Activated CD4-positive, alpha-beta T cell treated with anti-CD3 and anti-CD28 coated beads, Interleukin-2, Interleukin-6, amounts not matched to agents 100 ng/mL and 50 ng/mL, durations not matched to agents 16 hours and 8 hours (primary cell): ENCODE results near the gene WASF3.
A peak's percentile ranks its signal among the peaks of the same experiment; 100 is the strongest.

ENCODE experiments used
- DNase-seq: peaks from one replicate; pipeline ENCODE4 v3.0.0-alpha.2; 2020

Gene WASF3

DNA sequence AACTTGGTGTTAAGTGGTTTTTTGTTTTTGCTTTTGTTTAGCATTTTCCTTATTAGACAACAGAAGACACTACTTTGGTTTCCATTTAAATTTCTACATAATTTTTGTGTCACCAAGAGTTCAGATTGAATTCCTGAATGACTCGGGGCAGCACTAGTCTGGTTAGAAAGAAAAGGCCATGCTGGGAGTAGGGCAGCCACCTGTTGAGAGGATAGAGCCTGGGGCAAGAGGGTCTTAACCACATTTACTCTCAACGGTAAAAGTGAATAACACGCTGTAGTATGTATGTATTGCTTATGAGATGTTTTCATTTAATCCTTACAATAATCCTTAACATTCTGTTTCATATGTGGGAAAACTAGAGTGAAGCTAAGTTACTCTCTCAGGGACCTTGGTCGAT, 131.5 kb downstream of the WASF3 start:
- no peak for DNase-seq

DNA sequence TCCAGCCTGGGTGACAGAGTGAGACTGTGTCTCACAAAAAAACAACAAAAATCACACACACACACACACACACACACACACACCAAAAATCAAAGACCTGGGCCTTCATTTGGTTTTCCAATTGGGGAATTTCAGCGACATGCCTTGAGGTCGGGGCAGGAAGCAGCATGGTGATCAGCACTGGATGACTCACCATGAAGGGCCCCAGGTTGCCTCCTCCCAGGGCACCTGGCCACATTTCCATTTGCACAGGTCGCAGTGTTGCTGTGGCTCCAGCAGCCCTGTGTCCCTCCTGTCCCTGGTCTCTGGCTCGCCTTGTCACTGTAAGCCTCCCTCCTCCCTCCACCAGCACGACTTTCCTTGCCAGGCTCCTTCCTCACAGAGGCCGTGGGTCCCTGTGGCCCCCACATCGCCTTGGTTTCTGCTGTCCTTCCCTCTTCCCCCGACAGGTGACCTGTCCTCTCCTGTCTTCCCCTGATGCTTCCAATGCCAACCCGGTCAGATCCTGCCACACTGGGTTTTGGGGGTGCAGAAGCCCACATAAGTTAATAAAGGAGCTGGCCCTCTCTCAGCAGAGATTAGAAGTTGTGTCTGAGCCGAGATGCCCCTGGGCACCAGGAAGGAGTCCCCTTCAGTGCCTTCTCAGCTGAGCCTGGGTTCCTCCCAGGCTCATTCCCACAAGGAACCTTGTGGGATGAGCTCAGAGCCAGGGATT, 136.4 kb downstream of the WASF3 start:
- DNase-seq, result no peak

DNA sequence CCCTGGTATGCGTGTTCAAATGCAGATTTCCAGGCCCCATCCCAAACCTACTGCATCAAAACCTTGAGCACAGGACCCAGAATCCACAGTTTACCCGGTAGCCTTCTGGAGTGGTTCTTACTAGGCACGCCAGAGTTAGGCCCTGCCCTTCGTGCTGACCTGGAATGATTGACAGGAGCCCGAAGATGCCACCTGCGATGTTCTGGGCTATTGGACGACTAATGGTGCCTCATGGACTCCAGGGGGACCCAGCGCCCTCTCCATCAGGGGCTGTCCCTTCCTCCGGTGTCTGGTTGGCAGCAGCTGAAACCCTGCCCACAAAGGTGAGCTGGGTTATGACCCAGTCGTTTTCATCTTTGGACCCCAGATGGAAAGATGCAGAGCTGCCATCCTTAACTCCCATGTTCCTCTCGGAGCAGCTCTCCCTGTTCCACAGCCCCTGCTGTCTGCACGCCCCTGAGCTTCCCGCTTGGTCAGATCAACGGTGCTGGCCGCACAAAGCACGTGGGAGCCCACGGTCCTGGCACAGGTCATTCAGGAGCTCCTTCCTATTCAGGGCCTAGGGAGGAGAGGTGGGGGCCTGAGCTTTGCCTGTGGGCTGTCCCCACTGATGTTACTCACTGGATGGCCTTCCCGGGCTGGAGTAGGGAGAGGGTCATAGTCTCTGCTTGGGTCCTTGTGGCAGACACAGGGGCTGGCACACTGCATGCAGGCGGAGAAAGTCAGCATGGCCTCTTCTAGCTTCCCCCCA, 137.3 kb downstream of the WASF3 start:
- DNase-seq, result no peak

DNA sequence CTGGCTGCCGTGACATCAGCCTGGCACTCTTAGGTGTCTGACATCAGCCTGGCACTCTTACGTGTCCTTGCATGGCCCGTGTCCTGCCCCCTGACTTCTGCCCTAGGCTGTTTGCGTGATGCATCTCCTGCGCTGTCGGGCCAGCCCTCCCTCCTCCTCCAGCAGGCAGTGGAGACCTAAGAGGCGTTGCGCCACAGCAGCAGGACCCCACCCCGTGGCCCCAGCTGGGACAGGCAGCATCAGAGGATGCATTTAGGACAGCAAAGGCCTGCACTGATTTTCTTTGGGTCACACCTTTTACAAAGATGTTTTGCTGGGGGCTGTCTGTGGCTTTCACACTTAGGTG, 137.8 kb downstream of the WASF3 start:
- no peak for DNase-seq

DNA sequence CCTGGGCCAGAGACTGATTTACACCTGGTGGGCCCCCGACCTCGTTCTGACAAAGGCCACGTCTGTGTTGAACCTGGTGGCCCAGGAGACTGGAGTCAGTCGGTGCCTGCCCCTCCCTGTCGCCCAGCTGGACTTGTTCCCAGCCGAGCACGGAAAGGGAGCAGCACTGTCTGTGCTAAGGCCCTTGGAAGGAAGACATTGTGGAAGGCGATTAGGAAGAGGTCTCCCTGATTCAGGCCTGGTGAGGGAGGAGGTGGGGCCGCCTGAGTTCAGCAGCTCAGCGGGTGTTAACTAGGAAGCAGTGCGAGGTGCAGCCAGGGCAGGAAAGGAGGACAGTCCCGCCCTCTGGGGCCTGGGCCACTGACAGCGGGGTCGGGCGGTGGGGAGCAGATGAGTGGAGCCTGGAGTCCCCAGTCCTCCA, 138.4 kb downstream of the WASF3 start:
- no peak for DNase-seq

DNA sequence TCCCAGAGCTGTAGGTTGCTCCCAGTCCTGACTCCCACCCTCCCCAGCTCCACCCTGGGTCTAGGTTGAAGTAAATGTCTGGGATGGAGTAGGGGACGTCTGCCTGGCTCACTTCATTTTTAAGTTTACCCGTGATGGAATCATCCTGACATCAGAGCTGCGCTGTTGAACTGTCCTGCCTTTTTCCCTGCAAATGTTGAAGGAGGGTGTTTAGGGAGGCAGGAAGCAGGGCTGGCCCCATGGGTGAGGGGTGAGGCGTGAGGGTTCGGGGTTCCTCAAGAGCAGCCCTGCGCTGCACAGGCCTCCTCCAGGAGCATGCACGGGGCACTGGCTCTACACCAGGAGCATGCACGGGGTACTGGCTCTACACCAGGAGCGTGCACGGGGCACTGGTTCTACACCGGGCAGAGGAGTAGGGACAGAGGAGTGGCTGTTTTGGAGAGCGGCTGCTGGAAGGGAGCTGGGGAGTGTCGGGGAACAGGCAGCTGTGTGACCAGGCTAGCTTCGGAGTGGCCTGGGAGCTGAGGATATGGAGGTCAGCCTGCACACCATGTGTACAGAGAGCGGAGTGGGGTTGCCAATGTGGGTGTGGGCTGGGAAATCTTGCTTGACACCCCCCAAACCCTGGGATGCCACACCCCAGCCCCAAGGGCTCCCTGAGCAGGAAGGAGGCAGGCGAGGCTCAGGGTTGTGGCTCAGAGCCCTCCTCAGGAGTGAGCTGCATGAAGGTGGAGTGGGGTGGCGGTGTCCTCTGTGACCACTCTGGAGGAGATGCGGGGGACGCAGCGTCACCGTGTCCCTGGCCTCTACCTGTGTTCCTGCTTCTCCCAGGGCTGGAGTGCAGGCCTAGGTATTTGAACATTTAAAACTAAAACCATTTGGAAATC, 139.8 kb downstream of the WASF3 start:
- no peak for DNase-seq

DNA sequence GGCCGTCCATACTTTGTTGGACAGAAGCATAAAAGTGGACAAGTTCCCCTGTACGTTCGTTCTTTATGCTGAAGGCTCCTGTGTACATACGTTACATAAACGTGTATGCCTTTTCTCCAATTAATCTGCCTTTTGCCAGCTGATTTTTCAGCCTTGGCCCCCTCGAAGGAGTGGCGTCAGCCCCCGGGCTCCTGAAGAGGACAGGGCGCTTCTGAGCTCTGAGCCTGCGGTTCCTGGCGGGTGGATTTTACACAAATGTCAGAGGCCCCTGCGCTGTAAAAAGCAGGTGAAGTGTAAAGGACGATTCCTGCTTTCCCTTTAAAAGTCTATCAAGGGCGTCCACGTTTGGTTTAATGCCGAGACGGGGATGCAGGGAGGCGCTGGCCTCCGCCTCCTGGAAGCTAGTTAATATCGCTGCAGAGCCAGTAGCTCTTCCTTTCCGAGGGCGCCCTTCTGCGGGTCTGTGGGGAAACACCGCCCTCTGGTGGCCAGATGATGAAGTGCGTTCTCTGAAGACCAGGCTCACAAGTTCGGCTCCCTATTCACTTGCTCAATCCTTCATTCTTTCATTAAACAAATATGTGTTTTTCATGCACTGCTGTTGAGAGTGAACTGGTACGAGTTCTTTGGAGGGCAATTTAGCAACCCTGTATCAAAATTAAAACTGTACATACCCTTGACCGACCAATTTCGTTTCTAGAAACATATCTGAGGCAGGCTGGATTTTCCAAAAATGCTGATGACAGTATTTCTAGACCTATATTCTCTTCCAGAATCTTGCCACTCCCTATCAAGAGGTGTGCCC, 141.1 kb downstream of the WASF3 start:
- DNase-seq, result peak; percentile 83

DNA sequence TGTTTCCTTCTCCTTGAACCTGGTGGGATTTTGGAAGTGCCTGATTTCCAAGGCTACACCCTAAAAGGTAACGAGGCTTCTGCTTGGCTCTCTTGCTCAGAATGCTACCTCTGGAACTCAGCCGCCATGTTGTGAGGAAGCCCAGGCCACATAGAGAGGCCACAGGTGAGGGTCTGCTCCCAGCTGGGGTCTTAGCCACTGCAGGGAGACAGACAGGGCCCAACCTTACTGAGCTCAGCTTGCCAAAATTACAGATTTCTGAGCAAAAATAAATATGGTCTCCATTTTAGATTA, 141.7 kb downstream of the WASF3 start:
- DNase-seq, result no peak

DNA sequence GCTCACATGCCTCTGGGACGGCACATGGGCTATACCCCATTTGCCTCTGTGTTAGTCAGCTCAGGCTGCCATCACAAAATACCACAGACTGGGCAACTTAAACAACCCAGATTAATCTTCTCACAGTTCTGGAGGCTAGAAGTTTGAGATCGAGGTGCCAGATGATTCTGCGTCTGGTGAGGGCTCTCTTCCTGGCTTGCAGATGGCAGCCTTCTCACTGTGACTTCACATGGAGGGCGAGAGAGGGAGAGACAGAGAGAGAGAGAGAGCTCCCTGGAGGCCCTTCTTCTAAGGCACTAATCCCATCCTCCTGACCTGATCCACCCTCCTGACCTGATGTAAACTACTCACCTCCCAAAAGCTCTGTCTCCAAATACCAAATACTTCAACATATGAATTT, 148.1 kb downstream of the WASF3 start:
- DNase-seq, result no peak

DNA sequence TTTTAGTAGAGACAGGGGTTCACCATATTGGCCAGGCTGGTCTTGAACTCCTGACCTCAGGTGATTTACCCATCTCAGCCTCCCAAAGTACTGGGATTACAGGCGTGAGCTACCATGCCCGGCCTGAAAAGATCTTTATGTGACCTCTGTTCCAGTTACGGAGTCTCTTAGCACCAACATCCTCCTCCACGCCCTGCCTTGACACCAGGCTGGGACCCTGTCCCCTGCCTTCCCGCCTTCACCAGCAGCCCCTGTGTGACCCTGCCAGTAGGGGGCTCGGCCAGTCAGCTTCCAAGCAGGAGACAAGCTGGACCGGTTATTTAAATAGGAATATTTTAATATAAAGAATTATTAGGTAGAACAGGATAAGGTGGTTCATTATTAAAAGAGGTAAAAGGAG, 148.9 kb downstream of the WASF3 start:
- no peak for DNase-seq

DNA sequence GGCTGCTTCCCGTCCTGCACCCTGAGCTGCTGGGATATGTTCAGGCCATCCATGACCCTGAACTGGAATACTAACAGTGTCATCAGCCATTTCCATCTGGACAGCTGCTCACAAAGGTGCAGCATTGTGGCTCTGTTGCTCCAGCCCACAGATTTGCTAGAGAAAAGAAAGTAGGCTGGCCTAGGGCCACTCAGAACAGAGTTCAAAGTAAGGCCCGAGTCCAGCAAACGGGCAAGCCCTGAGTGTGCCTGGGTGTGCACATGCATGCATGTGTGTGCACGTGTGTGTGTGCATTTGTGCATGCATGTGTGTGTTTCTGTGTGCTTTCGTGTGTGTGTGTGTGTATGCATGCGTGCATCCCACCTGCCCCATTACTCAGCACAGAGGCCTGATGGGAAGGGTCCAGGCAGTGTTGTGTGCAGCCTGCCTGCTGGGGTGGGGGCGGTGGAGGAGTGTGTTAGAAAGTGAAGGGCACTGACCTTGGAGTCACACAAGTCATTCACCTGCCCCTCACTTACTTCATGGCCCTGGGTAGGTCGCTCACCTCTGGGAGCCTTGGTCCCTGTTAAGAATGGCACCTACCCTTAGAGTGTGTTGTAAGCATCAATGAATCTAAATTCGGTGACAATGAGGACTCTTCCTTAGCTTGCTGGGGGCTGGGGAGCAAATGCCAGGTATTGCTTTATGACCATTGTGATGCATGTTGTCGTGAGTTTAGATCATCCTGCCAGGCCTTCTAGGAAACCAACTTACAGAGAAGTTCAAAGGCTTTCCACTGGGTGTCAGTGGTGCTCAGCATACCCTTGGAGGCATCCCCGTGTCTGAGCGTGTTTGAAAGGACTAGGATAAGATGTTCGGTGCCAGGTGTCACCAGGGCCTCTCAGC, 149.9 kb downstream of the WASF3 start:
- peak; percentile 51 for DNase-seq

DNA sequence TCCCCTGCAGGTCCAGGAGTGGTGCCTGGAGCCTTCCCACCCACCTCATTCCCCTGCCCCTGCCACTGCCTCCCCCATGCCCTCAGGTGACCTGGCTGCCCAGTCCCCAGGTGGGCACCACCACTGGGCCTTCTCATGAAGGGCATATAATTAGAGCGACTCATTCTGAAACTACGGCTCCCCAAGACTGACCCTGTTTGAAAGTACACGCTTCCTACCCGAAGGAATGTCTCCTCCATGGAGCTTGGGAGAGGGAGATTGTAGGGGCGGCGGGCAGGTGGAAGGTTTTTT, 150.5 kb downstream of the WASF3 start:
- no peak for DNase-seq

DNA sequence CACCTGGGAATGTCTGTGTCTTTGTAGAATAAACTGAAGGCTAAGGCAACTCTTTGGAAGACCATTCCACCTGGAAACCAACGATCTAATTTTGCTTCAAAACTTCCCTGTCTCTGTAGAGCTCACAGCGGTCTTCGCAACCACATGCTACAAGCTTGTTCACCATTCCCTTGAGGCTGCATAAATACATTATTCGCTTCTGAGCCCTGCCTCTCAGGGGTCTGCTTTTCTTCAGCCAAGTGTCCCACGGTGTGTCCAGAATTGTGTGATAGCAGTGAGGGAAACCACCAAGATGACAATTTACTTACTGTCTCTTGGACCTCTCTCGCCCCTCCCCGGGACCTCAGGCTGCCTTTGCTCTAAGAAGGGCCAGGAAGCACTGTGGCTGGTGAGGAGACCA, 152.0 kb downstream of the WASF3 start:
- no peak for DNase-seq

DNA sequence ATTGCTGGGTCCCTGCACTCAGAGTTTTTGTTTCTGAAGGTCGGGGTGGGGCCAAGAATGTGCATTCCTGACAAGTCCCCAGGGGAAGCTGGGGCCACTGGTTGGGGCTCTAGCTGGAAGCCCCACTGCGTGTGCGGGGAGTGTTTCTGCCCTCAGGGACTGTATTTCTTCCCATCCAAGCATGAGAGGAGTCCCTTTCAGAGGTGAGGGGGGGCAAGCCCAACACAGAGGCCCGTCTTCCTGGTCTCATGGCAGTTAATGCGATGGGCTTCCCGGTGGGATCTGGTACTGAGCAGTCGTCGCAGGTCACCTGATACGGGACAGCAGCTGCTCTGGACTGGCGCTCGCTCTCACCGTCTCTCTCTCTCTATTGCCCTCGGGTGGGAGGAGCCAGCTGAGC, 152.7 kb downstream of the WASF3 start:
- no peak for DNase-seq

DNA sequence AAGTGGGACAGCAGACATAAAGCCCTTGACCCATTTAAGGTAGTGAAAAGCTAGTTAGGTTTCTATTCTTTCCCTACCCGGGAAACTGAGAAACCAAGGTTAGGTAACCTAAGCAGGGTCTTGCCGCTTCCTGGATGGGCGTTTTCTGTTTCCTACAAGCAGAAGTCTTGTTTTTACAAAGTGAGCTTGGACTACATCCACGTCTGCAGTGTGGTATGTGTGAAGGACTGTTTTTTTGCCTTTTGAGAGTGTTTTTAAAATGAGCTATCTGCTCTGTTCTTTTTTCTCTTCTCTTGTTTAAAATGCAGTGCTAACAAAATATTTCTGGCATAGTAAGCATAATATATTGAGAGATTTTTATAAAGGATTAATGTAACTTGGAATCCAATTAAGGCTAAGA, 153.7 kb downstream of the WASF3 start:
- no peak for DNase-seq

DNA sequence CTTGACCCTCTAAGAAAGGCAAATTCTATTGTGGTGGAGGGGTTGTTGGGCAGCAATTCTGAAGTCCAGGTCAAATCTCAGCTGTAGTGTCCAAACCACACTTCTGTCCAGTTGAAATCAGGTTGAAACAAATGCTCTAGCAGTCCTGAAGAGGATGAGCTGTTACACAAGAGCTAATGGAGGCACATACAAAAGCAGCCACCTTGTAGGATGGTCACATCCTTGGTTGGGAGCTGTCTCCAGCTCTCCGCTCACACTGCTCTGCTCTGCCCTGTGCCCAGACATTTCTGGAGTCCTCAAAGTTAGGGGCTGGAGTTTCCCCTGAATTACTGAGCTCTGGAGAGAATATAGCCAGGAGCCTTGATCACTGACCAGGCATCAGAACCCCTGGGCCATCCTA, 155.9 kb downstream of the WASF3 start:
- DNase-seq, result no peak

DNA sequence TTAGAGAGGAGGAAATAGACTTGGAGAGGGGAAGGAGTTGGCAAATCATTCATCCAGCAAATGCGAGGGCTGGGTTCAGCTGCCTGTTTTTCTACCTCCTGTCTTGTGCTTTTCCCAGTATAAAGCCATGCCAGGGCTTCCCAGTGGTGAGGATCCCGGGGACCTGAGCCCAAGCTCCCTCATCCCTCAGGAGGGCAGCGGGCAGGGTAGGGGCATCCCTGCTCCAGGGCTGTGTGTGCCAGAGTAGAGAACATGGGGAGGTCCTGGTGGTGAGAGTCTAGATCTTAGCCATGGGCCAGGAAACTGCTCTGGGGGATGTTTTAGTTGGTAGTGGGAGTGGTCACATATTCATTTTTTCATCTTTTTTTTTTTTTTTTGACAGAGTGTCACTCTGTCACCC, 159.5 kb downstream of the WASF3 start:
- no peak for DNase-seq

DNA sequence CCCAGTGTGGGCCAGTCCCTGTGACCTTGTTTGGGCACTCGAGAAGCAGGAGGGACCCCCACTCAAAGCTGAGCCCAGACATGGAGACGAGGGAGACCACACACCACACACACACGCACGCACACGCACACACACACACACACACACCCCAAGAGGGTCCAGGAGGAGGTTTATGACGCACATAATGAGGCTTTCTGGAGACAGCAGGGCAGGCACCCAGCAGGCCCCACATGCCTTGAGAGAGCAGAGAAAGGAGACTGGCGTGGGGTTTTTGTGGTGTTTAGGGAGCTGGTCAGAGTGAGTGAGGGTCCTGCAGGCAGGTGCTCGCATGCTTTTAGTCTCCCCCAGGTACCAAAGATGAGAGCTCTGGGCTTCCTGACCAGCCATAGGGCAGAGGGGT, 160.7 kb downstream of the WASF3 start:
- DNase-seq, result no peak

DNA sequence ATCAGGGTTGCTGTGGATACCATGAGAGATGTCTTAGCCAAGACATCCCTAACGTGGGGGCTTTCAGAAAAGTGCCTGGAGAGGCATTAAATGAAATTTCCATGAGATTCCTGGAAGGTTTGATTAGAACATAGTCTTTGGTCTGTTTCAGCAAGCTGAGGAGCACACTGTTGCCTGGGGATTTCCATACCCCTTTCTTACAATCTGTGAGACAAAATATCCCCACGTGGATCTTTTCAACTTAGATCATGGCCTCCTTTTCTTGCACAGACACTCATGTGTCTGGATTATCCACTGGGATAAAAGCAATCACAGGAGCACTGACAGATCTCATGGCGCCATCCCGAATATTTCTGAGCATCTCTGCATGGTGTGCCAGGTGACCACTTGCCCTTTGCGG, 161.4 kb downstream of the WASF3 start:
- DNase-seq, result no peak

DNA sequence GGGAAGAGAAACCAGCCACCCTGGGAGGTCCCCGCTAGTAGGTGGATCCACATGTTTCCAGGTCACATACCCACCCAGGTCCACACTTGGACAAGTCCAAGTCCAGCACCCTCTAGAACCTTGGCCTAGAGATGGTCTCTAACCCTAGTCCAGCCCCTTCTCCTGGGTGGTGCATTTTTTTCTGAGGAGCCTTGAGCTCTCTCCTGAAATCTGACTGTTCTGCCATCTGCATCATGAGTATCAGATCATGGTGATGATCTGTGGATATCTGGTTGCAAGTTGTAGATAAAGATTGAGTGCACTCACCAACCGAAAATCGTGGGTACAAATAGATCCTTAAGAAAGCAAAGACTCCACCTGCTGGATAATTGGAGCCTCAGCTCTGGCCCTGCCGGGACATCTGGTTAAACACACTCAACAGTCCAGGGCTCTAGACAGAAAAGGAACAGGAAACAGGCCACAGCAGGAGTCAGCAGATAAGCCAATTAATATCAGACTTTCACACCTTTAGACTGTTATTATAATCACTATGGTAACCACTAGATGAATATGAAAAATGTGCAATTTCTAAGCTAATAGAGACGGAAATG, 162.0 kb downstream of the WASF3 start:
- no peak for DNase-seq

DNA sequence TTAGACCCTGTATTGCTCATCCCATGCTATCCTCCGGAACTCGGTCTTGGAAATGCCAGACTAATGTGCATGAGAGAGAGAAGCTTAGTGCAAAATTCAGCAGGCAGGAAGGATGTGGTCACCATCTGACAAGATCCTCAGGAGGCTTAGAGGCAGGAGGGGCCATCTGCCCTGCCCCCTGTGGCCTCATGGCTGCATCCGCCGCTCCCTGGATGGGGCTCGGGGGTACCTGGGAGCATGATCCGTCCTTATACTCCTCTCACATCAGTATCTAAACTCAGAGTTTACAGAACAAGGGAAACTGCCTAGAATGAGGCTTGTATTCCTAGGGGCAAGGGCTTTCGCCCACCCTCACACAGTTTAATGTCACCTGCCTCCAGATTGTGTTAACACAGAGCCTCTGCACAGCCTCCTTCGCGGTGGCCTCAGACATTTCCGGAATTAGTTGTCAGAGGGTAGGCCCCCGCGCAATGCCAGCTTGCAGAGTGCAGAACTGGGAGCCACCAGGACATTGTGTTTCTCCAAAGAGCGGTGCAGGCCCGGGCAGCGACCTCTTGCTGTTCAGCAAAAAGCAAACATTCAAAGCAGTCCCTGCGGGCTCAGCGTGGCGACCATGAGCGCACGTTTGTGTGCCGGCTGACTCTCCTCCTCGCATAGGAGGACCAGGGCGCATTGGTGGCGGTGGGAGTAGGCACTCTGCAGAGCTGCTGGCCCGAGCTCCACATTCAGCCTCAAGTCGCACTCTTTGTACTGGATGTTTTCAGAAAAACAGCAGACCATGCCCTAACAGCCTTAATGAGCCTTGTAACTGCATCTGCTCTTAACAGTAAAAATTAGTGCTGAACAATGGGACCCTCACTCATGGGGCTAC, 164.0 kb downstream of the WASF3 start:
- peak; percentile 55 for DNase-seq
